ENCODE results near the gene STK32B.
"Not testable (repeated sequence)": the region's sequence is repeated elsewhere in the genome, so short reads cannot be mapped to it uniquely, and the experiment has no call there.

STK32B gene

GRCh38 chr4:5051278-5052203, at the start of gene STK32B:
Gene STK32B, plus strand, starts transcription at chr4:5051480.
- DNase-seq (ENCODE audit: low spot score): no peak

GRCh38 chr4:5001641-5002040, 49.6 kb upstream of the STK32B start:
- DNase-seq (ENCODE audit: low spot score): not testable (repeated sequence)

GRCh38 chr4:5003372-5003857, 47.9 kb upstream of the STK32B start:
- DNase-seq (ENCODE audit: low spot score): no peak

GRCh38 chr4:5003918-5004317, 47.4 kb upstream of the STK32B start:
- DNase-seq (ENCODE audit: low spot score): no peak

- DNase-seq (ENCODE audit: low spot score): no peak
Observed at GRCh38 chr4:5004496-5004895, 46.8 kb upstream of the STK32B start.

GRCh38 chr4:5006932-5007331, 44.3 kb upstream of the STK32B start:
- DNase-seq (ENCODE audit: low spot score): not testable (repeated sequence)

- no peak for DNase-seq (ENCODE audit: low spot score)
Observed at GRCh38 chr4:5009796-5010195, 41.5 kb upstream of the STK32B start.

GRCh38 chr4:5010984-5011383, 40.3 kb upstream of the STK32B start:
- no peak for DNase-seq (ENCODE audit: low spot score)

- no peak for DNase-seq (ENCODE audit: low spot score)
Observed at GRCh38 chr4:5012244-5012898, 38.9 kb upstream of the STK32B start.

GRCh38 chr4:5012958-5013357, 38.3 kb upstream of the STK32B start:
- DNase-seq (ENCODE audit: low spot score): no peak

- DNase-seq (ENCODE audit: low spot score): no peak
Observed at GRCh38 chr4:5014007-5014682, 37.1 kb upstream of the STK32B start.

GRCh38 chr4:5018096-5018495, 33.2 kb upstream of the STK32B start:
- DNase-seq (ENCODE audit: low spot score): no peak

- DNase-seq (ENCODE audit: low spot score): no peak
Observed at GRCh38 chr4:5018603-5019002, 32.7 kb upstream of the STK32B start.

GRCh38 chr4:5019274-5019673, 32.0 kb upstream of the STK32B start, which contains the start of gene CYTL1:
Gene CYTL1, minus strand, starts transcription at chr4:5019458. Its CDS starts 13 bp downstream, at chr4:5019445.
- DNase-seq (ENCODE audit: low spot score): no peak

GRCh38 chr4:5019796-5020195, 31.5 kb upstream of the STK32B start:
- DNase-seq (ENCODE audit: low spot score): no peak

GRCh38 chr4:5020341-5020740, 30.9 kb upstream of the STK32B start:
- DNase-seq (ENCODE audit: low spot score): no peak

GRCh38 chr4:5021546-5021945, 29.7 kb upstream of the STK32B start:
- no peak for DNase-seq (ENCODE audit: low spot score)

GRCh38 chr4:5024673-5025072, 26.6 kb upstream of the STK32B start:
- DNase-seq (ENCODE audit: low spot score): no peak

- DNase-seq (ENCODE audit: low spot score): no peak
Observed at GRCh38 chr4:5026371-5026770, 24.9 kb upstream of the STK32B start.

GRCh38 chr4:5027346-5027745, 23.9 kb upstream of the STK32B start:
- no peak for DNase-seq (ENCODE audit: low spot score)

GRCh38 chr4:5028480-5028879, 22.8 kb upstream of the STK32B start:
- DNase-seq (ENCODE audit: low spot score): no peak

GRCh38 chr4:5029447-5029846, 21.8 kb upstream of the STK32B start:
- DNase-seq (ENCODE audit: low spot score): no peak

Measured in globus pallidus (tissue), 1 donor.